ENCODE results near the gene ST3GAL2.
"Not testable (repeated sequence)": the region's sequence is repeated elsewhere in the genome, so short reads cannot be mapped to it uniquely, and the experiment has no call there.

ST3GAL2 gene

GRCh38 chr16:70342016-70342415 lies 96.9 kb downstream of the ST3GAL2 start:
- DNase-seq (ENCODE audit: low read depth in 1 of 2, low spot score in 1 of 2), result no peak

- DNase-seq (ENCODE audit: low read depth in 1 of 2, low spot score in 1 of 2), result no peak
Observed at GRCh38 chr16:70341600-70341999, 97.3 kb downstream of the ST3GAL2 start.

- DNase-seq (ENCODE audit: low read depth in 1 of 2, low spot score in 1 of 2), result no peak
Observed at GRCh38 chr16:70337814-70338213, 101.1 kb downstream of the ST3GAL2 start.

- not testable (repeated sequence) for DNase-seq (ENCODE audit: low read depth in 1 of 2, low spot score in 1 of 2)
Observed at GRCh38 chr16:70332728-70333127, 106.2 kb downstream of the ST3GAL2 start.

GRCh38 chr16:70331588-70332358 lies 107.1 kb downstream of the ST3GAL2 start:
- DNase-seq (ENCODE audit: low read depth in 1 of 2, low spot score in 1 of 2), result no peak

GRCh38 chr16:70331091-70331490 lies 107.8 kb downstream of the ST3GAL2 start:
- no peak for DNase-seq (ENCODE audit: low read depth in 1 of 2, low spot score in 1 of 2)
